WTC11 (cell line): Measurements from ENCODE around the gene PHF10. TPM values are rescaled to one million over a fixed set of nuclear protein-coding genes. Genes with fewer than 3 reads are reported as not detected.

Experiments used
- ATAC-seq: fragments of 200-7000 bp; cut with Tn5 transposase; 2 replicates; pipeline ENCODE4 v1.10.0; 2021; ENCODE audit warnings: mild to moderate bottlenecking, moderate library complexity
- CTCF ChIA-PET: fragments of 300-600 bp; sonication (Branson Sonifier 250); formaldehyde crosslinking; loops from one replicate; lab custom pipeline; 2021; ENCODE audit warnings: antibody characterized with exemption; lab: Charles Lee
- POLR2A ChIA-PET: fragments of 350-600 bp; sonication (Branson Sonifier 250); formaldehyde crosslinking; loops from one replicate; lab custom pipeline; 2021; ENCODE audit warnings: antibody characterized with exemption; lab: Charles Lee
- DNase-seq: peaks from one replicate; pipeline ENCODE4 v3.0.0; 2021; ENCODE audit warnings: low spot score
- H3K27ac Mint-ChIP-seq: 2 replicates; pipeline ENCODE4 v1.8.0; 2021; ENCODE audit warnings: mixed read lengths
- H3K27me3 Mint-ChIP-seq: 2 replicates; pipeline ENCODE4 v1.8.0; 2021; ENCODE audit warnings: low read depth, mild to moderate bottlenecking, moderate library complexity, mixed read lengths
- H3K36me3 Mint-ChIP-seq: 2 replicates; pipeline ENCODE4 v1.8.0; 2021; ENCODE audit warnings: mixed read lengths
- H3K4me1 Mint-ChIP-seq: 2 replicates; pipeline ENCODE4 v1.8.0; 2022; ENCODE audit warnings: mixed read lengths
- H3K4me3 Mint-ChIP-seq: 2 replicates; pipeline ENCODE4 v1.8.0; 2021; ENCODE audit warnings: mild to moderate bottlenecking, moderate library complexity, mixed read lengths
- H3K9me3 Mint-ChIP-seq: 2 replicates; pipeline ENCODE4 v1.8.0; 2021; ENCODE audit warnings: mixed read lengths
- ATF3 ChIP-seq: sonication (generic); formaldehyde crosslinking; conservative IDR thresholded peaks from 2 replicates; pipeline ENCODE4 v1.8.1; 2022; ENCODE audit warnings: mild to moderate bottlenecking, missing genetic modification reagents
- E2F4 ChIP-seq: sonication (generic); formaldehyde crosslinking; IDR thresholded peaks from 2 replicates; pipeline ENCODE4 v1.8.1; 2022; ENCODE audit warnings: low read depth, mild to moderate bottlenecking, moderate library complexity, missing genetic modification reagents, borderline replicate concordance
- E2F5 ChIP-seq: sonication (generic); formaldehyde crosslinking; IDR thresholded peaks from 2 replicates; pipeline ENCODE4 v1.8.1; 2022; ENCODE audit warnings: mild to moderate bottlenecking, moderate library complexity, missing genetic modification reagents
- ERG ChIP-seq: fragments of 250-450 bp; sonication (Bioruptor Pico); IDR thresholded peaks from 2 replicates; pipeline ENCODE4 v1.8.0; 2021; ENCODE audit warnings: mild to moderate bottlenecking
- ETV6 ChIP-seq: sonication (generic); formaldehyde crosslinking; IDR thresholded peaks from 2 replicates; pipeline ENCODE4 v1.8.1; 2022; ENCODE audit warnings: mild to moderate bottlenecking, missing genetic modification reagents
- FOXK1 ChIP-seq: sonication (generic); formaldehyde crosslinking; IDR thresholded peaks from 2 replicates; pipeline ENCODE4 v1.8.0; 2022; ENCODE audit warnings: mild to moderate bottlenecking, moderate library complexity, missing genetic modification reagents
- HMGXB4 ChIP-seq: sonication (generic); formaldehyde crosslinking; IDR thresholded peaks from 2 replicates; pipeline ENCODE4 v1.8.1; 2023; ENCODE audit warnings: mild to moderate bottlenecking, moderate library complexity, missing genetic modification reagents
- KAT7 ChIP-seq: sonication (generic); formaldehyde crosslinking; IDR thresholded peaks from 2 replicates; pipeline ENCODE4 v1.8.1; 2023; ENCODE audit warnings: missing genetic modification reagents, mild to moderate bottlenecking, borderline replicate concordance
- NFE2L1 ChIP-seq: sonication (generic); formaldehyde crosslinking; IDR thresholded peaks from 2 replicates; pipeline ENCODE4 v1.8.1; 2023; ENCODE audit warnings: missing genetic modification reagents
- NR1H2 ChIP-seq: sonication (generic); formaldehyde crosslinking; IDR thresholded peaks from 2 replicates; pipeline ENCODE4 v1.9.0; 2021; ENCODE audit warnings: mild to moderate bottlenecking, moderate library complexity, missing genetic modification reagents
- PREB ChIP-seq: sonication (generic); formaldehyde crosslinking; IDR thresholded peaks from 2 replicates; pipeline ENCODE4 v1.8.1; 2022; ENCODE audit warnings: mild to moderate bottlenecking, missing genetic modification reagents, moderate library complexity, borderline replicate concordance
- SMAD3 ChIP-seq: sonication (generic); formaldehyde crosslinking; IDR thresholded peaks from 2 replicates; pipeline ENCODE4 v1.8.0; 2022; ENCODE audit warnings: missing genetic modification reagents, mild to moderate bottlenecking, borderline replicate concordance
- SP1 ChIP-seq: sonication (generic); formaldehyde crosslinking; conservative IDR thresholded peaks from 2 replicates; pipeline ENCODE4 v1.8.1; 2022; ENCODE audit warnings: missing genetic modification reagents
- USF1 ChIP-seq: sonication (generic); formaldehyde crosslinking; IDR thresholded peaks from 2 replicates; pipeline ENCODE4 v1.8.0; 2022; ENCODE audit warnings: mild to moderate bottlenecking, missing genetic modification reagents
- ZBTB43 ChIP-seq: sonication (generic); formaldehyde crosslinking; IDR thresholded peaks from 2 replicates; pipeline ENCODE4 v1.8.1; 2023; ENCODE audit warnings: mild to moderate bottlenecking, missing genetic modification reagents
- ZMAT4 ChIP-seq: fragments of 250-450 bp; sonication (Bioruptor Pico); IDR thresholded peaks from 2 replicates; pipeline ENCODE4 v1.9.0; 2021; ENCODE audit warnings: mild to moderate bottlenecking
- ZNF121 ChIP-seq: sonication (generic); formaldehyde crosslinking; IDR thresholded peaks from 2 replicates; pipeline ENCODE4 v1.8.0; 2023; ENCODE audit warnings: missing genetic modification reagents
- ZNF423 ChIP-seq: fragments of 250-450 bp; sonication (Bioruptor Pico); IDR thresholded peaks from 2 replicates; pipeline ENCODE4 v2.1.2; 2022; ENCODE audit warnings: mild to moderate bottlenecking, moderate library complexity
- ZNF425 ChIP-seq: fragments of 250-450 bp; sonication (Bioruptor Pico); conservative IDR thresholded peaks from 2 replicates; pipeline ENCODE4 v1.9.0; 2021; ENCODE audit warnings: mild to moderate bottlenecking
- ZSCAN18 ChIP-seq: fragments of 250-450 bp; sonication (Bioruptor Pico); IDR thresholded peaks from 2 replicates; pipeline ENCODE4 v2.1.2; 2022; ENCODE audit warnings: mild to moderate bottlenecking, moderate library complexity
- total RNA-seq: library from RNA; stranded (reverse); gene quantifications from 3 replicates; pipeline ENCODE4 v1.2.3, GENCODE V29; 2021

PHF10 gene
- total RNA-seq, 1 experiment from 2014 or later, result 39.3 TPM

- no peak overlapping the region for H3K4me3 Mint-ChIP-seq
- peaks cover 15% of the 10 kb centered on the region for H3K4me1 Mint-ChIP-seq
- no peak overlapping the region for H3K27ac Mint-ChIP-seq
- H3K27me3 Mint-ChIP-seq, result no peaks in the 10 kb centered on the region
- H3K36me3 Mint-ChIP-seq, result peaks cover 74% of the 10 kb centered on the region
- TF ChIP-seq ZNF423 (CRISPR knock-in tag), result no peak
- TF ChIP-seq NR1H2 (CRISPR knock-in tag), result no peak
- TF ChIP-seq HMGXB4 (CRISPR knock-in tag), result no peak
- TF ChIP-seq KAT7 (CRISPR knock-in tag), result no peak
- DNase-seq, result no peak
- ChIA-PET POLR2A (no interaction called here), CTCF (no interaction called here)
- ATAC-seq, result no peak
- no peaks in the 10 kb centered on the region for H3K9me3 Mint-ChIP-seq
These were observed 52.7 kb downstream of the PHF10 start for GRCh38 chr6:169671563-169671962.

GRCh38 chr6:169669889-169670288 is 54.4 kb downstream of the PHF10 start:
- no peak for DNase-seq
- Mint-ChIP-seq H3K4me1 (peaks cover 6% of the 10 kb centered on the region), H3K4me3 (no peak overlapping the region), H3K27me3 (no peaks in the 10 kb centered on the region), H3K9me3 (no peaks in the 10 kb centered on the region), H3K36me3 (peaks cover 78% of the 10 kb centered on the region), H3K27ac (no peak overlapping the region)
- ChIA-PET POLR2A (no interaction called here), CTCF (no interaction called here)
- ATAC-seq, result no peak
- TF ChIP-seq ZBTB43 (CRISPR knock-in tag) (no peak), ATF3 (CRISPR knock-in tag) (no peak), FOXK1 (CRISPR knock-in tag) (no peak), ZNF121 (CRISPR knock-in tag) (no peak), ETV6 (CRISPR knock-in tag) (no peak), ERG (CRISPR knock-in tag) (no peak), E2F4 (CRISPR knock-in tag) (no peak), NFE2L1 (CRISPR knock-in tag) (no peak), ZNF425 (no peak), USF1 (no peak), SMAD3 (no peak), SP1 (no peak), ZSCAN18 (CRISPR knock-in tag) (no peak), E2F5 (no peak), PREB (CRISPR knock-in tag) (no peak), ZMAT4 (CRISPR knock-in tag) (no peak)
